NCI-H2081 (cell line): ENCODE data around the gene HOXD10.

Experiments
- DNase-seq, 2 experiments: peaks; one replicate each; lab custom pipeline; 2025; lab: John Stamatoyannopoulos, UW

The HOXD10 gene

DNA sequence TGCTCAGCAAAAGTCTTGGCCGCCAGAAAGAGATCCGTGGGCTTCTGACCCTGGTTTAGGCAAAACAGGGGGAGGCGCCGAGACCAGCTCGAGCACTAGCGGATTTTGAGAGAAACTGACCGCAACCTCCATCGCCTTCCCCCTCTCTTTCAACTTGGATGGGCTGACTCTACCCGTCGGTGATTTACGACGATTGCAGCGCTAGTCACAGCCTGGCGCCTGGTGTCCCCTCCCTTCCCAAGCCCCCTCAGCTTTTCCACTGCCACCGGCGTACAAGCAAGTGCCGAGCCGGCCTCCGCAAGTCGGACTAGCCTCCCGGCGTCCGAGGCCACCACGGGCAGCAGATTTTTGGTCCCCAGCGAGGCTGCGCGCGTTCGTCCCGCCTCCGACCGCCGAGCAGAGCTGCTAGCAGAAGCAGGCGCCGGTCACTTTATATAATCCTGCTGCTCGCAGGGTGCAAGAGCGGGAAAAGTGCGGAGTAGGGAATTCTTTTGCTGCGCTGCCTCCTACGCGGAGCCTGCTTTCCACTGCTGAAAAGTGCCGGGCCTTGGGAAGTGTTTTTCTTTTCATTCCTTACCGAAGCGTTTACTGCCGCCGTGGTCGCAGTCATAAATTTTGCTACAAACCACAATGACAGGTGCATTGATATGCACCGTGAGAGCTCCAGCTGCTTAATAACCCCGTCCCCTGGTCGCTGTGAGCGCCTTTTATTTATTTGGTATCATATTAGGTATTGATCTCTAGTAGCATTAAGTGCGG is 48.2 kb downstream of the HOXD10 start:
- DNase-seq: no peak

GRCh38 chr2:176165370-176166050 is 48.9 kb downstream of the HOXD10 start:
- DNase-seq: no peak

- no peak for DNase-seq
These were observed 49.7 kb downstream of the HOXD10 start for GRCh38 chr2:176166272-176166671.

GRCh38 chr2:176167398-176167797 is 50.8 kb downstream of the HOXD10 start:
- DNase-seq: no peak

- DNase-seq: no peak
These were observed 52.6 kb downstream of the HOXD10 start for GRCh38 chr2:176169181-176169580.
